NCI-H1930 (cell line): ENCODE results near the gene EFCAB12.
"Not testable (repeated sequence)": the region's sequence is repeated elsewhere in the genome, so short reads cannot be mapped to it uniquely, and the experiment has no call there.

Experiments
- DNase-seq, 2 experiments: peaks; one replicate each; lab custom pipeline; 2025; lab: John Stamatoyannopoulos, UW

Gene EFCAB12

GRCh38 chr3:129392106-129392887 is 36.1 kb downstream of the EFCAB12 start:
- DNase-seq: not testable (repeated sequence)

GRCh38 chr3:129391583-129391982 is 36.9 kb downstream of the EFCAB12 start:
- DNase-seq: not testable (repeated sequence)

GRCh38 chr3:129389572-129389937 is 38.9 kb downstream of the EFCAB12 start:
- no peak for DNase-seq

GRCh38 chr3:129388791-129389571 is 39.5 kb downstream of the EFCAB12 start:
- DNase-seq: not testable (repeated sequence)

- no peak for DNase-seq
Observed at GRCh38 chr3:129387487-129387886, 40.9 kb downstream of the EFCAB12 start.

GRCh38 chr3:129386984-129387383 is 41.5 kb downstream of the EFCAB12 start:
- DNase-seq: no peak

- DNase-seq: not testable (repeated sequence)
Observed at GRCh38 chr3:129385507-129385906, 42.9 kb downstream of the EFCAB12 start.

- DNase-seq: no peak
Observed at GRCh38 chr3:129384594-129385323, 43.7 kb downstream of the EFCAB12 start.

- not testable (repeated sequence) for DNase-seq
Observed at GRCh38 chr3:129384103-129384502, 44.3 kb downstream of the EFCAB12 start.

GRCh38 chr3:129383292-129383860 is 45.1 kb downstream of the EFCAB12 start:
- DNase-seq: peak; percentile 49 to 57

- no peak for DNase-seq
Observed at GRCh38 chr3:129382366-129382765, 46.1 kb downstream of the EFCAB12 start.

GRCh38 chr3:129379582-129380358 is 48.7 kb downstream of the EFCAB12 start:
- DNase-seq: no peak

- no peak for DNase-seq
Observed at GRCh38 chr3:129378949-129379348, 49.5 kb downstream of the EFCAB12 start.

- DNase-seq: no peak
Observed at GRCh38 chr3:129377615-129378014, 50.8 kb downstream of the EFCAB12 start.

- no peak for DNase-seq
Observed at GRCh38 chr3:129375099-129375498, 53.3 kb downstream of the EFCAB12 start.

- no peak for DNase-seq
Observed at GRCh38 chr3:129371041-129371826, 57.2 kb downstream of the EFCAB12 start.

GRCh38 chr3:129370248-129370964 is 58.0 kb downstream of the EFCAB12 start:
- DNase-seq: no peak

GRCh38 chr3:129369711-129370110 is 58.7 kb downstream of the EFCAB12 start:
- DNase-seq: no peak

GRCh38 chr3:129367821-129368220 is 60.6 kb downstream of the EFCAB12 start:
- no peak for DNase-seq

GRCh38 chr3:129366312-129366831 is 62.1 kb downstream of the EFCAB12 start:
- DNase-seq: no peak
